Midbrain (tissue), 1 donor: Measurements from ENCODE around the gene PSMG3.
"Not testable (repeated sequence)": the region's sequence is repeated elsewhere in the genome, so short reads cannot be mapped to it uniquely, and the experiment has no call there.

Experiments
- DNase-seq: peaks from one replicate; lab custom pipeline; 2025; lab: John Stamatoyannopoulos, UW

The PSMG3 gene

DNA sequence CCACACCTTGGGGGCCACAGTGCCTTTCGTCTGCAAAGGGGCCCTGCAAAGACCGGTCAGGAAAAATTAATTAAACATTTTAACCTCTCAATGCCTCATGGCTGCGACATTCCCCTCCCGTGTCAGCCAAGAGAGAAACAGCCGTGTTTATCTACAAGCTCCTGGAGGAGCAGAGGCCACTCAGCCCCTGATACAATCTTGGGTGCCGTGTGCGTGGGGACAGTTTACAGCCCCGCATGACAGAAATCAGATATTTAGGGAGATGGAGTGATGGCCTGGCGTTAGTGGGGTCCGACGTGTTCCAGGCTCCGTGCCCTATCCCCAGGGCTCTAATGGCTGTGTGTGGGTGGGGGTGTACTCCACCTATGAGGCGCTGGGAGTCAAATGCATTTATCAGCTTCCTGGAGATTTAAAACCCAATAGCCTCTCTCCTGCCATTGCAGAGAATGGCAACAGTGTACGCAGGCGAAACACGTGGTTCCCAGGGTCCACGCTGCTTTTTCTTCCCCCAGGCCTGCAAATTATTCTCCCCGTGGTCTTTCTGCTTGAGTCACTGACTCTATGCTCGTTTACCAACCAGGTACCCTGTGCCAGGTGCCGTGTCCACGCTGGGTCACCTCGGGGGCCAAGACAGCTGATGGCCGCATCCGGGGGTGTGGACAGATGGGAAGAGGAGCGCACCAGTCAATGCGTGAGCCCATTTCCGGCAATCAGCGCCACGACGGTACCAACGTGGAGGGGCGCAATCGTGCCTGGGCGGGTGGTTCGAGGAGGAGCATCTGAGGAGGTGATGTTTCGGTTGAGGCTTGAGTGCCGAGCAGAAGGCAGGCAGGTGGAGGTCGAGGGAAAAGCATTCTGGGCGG, 26.6 kb upstream of the PSMG3 start:
- no peak for DNase-seq

DNA sequence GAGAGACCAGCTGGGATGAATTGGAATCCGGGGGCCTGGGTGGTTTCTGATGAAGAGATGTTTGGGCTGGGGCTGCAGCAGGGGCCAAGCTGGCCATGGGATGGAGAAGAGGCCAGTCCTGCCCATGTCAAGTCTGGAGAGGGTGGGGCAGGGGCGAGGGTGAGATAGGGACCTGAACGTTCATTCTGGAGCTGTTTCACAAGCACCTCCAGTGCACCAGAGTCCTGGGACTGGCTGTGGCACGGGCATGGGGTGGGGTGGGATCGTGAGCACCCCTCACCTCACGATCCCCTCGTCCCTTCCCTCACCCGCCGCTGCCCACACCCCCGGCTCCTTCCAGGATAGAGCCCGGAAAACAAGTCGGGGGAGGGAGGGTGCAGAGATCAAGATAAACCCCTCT, 25.8 kb upstream of the PSMG3 start:
- no peak for DNase-seq

DNA sequence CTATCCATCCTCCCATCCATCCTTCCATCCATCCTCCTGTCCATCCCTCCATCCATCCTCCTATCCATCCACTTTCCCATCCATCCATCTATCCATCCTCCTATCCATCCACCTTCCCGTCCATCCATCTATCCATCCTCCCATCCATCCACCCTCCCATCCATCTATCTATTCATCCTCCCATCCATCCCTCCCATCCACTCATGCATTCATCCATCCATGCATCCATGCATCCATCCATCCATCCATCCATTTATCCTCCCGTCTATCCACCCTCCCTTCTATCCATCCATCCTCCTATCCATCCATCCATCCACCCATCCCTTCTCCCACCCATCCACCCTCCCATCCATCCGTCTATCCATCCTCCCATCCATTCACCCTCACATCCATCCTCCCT, 25.2 kb upstream of the PSMG3 start:
- no peak for DNase-seq

DNA sequence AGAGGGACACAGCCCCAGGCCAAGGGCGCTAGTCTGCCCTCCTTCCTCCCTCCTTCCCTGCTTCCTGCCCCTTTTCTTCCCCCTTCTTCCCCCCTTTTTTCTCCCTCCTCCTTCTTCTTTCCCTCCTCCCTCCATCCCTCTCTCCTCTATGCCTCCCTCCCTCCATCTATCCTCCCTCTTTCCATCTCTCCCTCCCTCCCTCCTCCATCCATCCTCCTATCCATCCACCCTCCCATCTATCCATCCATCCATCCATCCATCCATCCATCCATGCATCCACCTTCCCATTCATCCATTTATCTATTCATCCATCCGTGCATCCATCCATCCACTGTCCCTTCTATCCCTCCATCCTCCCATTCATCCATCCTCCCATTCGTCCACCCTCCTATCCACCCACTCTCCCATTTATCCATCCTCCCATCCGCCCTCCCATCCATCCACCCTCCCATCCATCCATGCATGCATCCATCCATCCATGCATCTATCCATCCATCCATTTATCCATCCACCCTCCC, 24.1 kb upstream of the PSMG3 start:
- no peak for DNase-seq

DNA sequence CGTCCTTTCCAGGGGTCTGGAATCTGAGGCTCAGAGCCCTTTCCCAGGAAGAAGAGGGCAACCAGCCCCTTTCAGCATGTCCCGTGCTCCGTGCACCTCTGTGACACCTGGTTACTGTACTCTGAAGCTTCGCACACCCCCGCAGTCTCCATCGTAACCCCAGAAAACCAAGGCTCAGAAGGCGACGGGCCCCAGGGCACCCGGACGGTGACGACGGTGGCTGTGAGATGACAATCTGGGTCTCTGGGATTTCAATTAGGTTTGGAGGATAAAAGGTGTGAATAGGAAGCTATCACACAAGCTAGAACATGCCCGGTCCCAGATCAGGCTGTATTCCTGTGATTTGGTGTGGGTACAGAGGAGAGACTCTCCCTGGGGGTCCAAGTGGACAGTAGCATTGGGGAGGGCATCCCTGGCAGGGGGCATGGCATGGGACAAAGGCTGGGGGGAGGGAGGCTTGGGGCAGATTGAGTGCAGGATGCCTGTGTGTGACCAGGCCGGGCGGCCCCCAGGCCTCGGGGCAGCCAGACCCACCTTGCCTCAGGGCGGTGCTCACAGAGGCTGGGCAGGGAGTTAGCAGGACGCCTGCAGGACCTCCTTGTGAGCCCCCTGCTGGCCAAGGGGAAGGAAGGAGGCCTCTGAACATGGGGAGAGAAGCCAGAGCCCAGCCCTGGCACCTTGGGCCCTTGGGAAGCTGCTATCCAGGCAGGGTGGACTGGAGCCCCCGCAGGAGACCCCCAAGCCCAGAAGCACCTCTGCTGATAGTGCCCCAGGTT, 23.4 kb upstream of the PSMG3 start:
- no peak for DNase-seq

DNA sequence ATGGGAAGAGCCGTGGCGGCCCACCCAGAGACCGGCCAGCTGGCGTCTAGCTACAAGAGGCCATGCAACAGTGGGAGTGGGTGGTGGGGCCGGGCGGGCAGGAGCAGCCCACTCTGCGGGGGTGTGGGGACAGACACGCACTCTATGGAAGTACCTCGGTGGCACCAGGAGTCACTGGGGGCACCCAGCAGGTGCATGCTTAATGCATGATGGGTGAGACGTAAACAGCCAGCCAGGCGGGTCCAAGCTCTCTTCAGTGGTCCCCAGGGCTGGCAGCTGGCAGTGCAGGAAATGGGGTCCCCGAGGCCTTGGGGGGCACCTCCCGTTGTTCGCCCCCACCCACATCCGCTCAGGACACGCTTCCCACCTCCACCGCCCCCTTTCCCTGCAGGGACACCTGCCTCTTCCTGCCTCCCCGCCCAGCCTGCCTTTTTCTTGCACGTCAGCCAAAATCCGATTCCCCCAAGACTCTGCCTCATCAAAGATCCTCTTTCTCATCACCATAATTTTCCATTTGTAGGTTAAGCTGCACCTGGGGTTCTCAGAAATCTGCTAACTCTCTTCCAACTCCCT, 22.6 kb upstream of the PSMG3 start:
- DNase-seq, result no peak

DNA sequence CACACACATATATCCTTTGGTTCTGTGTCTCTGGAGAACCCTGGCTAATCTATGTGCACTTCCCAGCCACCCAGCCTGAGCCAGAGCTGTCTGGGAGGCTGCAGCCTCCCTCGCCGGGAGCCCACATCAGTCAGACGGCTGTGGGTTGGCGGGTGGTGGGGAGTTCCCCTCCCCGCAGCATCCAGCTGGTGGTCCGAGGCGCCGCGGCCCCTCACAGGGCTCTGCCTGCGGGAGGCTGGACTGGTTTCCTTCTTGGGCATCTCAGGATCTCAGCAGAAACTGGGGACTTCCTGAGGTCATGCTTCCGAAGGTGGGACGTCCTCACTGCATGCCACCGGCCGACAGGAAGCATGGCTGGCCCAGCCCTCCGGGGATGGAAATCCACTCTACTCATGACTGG, 22.0 kb upstream of the PSMG3 start:
- no peak for DNase-seq

DNA sequence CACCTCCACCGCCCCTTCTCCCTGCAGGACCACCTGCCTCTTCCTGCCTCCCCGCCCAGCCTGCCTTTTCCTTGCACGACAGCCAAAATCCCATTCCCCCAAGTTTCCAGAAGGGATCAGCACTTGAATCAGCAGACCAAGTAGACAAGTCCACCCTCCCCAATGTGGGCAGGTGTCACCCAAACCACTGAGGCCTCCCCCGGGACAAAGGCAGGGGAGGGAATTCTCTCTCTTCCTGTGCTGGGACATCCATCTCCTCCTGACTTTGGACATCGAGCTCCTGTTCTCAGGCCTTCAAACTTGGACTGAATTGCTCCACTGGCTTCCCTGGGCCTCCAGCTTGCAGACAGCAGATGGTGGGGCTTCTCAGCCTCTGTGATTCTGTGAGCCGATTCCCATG, 21.6 kb upstream of the PSMG3 start:
- no peak for DNase-seq

DNA sequence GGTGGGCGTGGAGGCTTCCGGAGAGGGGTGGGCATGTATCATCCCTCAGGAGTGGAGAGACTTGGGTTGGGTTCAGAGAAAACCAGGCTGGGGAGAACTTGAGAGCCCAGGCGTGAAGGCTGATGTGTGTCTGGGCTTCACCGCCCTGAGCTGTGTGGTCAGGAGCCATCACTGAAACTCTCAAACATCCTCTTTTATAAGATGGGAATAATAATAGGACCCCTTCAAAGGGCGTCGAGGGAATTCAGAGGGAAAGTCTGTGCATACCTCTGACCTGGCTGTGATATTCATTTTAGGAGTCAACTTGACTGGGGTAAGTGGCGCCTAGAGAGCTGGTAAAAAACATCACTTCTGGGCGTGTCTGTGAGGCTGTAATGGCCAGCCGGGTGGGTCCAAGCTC, 21.1 kb upstream of the PSMG3 start:
- DNase-seq, result no peak

DNA sequence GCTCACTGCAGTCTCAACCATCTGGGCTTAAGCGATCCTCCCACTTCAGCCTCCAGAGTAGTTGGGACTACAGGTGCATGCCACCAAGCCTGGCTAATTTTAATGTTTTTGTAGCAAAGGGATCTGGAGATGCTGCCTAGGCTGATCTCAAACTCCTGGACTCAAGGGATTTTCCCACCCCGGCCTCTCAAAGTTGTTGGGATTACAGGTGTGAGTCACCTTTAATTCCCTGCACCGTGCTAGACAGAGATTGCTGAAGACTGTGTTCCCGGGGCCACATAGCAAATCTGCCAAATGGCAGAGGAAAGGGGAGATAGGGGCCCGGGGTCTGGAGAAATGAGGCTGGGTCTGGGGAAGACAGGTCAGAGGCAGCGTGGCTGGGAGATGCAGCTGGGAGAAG, 20.6 kb upstream of the PSMG3 start:
- no peak for DNase-seq

DNA sequence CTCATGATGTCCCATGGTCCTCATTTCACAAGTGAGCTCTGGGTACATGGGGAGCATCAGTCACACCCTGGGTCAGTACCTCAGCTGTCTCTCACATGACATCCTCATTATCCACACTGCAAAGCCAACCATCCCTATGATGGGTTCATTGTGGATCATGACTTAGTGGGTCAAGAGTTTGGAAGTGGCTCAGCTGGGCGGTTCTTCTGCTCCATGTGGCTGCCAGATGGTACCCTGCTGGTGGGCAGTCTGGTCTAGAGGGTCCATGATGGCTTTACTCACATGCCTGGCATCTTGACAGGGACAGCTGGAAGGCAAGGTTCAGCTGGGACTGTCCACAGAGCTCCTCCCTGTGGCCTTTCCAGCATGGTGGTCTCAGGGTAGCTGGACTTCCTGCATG, 19.1 kb upstream of the PSMG3 start:
- no peak for DNase-seq

DNA sequence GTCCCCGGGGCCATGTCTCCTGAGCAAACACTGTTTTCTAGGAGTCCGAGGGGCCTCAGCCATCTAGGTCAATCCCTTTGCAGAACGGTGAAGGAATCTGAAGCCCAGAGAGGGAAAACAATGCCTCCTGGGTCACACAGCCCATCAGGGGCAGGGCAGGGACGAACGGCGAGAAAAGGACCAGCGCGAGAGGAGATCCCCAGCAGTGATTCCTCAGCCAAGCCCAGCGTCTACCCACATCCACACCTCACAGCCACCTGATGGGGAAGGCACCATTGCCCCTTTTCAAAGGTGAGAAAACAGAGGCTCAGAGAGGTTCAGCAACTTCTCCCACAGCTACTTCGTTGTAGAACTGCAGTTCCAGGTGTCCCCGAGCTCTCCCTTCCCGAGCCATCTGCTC, 17.9 kb upstream of the PSMG3 start:
- no peak for DNase-seq

DNA sequence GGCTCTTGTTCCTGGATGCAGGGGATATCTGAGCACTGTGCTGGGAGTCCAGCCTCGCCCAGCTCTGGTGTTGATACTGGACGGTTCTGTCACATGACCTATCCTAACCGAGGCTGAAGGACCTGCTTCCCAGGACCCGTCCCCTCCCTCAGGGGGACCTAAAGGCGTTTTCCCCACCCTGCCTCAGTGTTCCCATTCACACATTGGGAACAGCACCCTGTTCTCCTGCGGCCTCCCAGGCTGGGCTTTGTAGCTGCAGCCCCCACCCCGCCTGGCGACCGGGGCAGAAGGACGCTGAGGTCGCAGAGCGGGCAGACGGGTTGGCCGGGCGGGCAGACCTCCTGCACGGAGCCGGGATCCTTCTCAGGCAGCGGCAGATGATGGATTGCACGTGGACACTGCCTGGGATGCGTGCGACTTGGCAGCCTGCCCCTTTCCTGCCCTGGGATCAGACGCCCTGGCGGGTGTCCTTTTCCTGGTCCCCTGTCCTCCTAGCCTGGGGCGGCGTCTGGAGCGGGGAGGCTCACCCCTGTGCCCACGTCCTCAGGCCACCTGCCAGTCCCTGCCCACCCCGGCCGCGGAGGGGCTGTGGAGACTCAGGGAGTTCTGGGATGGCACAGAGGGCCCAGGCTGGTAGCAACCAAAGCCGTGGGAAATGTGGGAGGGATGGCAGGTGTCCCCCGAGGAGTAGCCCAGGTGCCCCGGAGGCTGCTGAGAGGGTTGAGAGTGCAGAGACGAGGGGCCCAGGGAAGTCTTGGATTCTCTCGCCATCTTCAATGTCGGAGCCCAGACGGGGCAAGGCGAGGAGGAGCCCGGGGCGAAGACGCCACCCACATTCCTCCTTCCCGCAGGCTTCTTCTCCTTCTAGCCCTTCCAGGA, 17.2 kb upstream of the PSMG3 start:
- no peak for DNase-seq

DNA sequence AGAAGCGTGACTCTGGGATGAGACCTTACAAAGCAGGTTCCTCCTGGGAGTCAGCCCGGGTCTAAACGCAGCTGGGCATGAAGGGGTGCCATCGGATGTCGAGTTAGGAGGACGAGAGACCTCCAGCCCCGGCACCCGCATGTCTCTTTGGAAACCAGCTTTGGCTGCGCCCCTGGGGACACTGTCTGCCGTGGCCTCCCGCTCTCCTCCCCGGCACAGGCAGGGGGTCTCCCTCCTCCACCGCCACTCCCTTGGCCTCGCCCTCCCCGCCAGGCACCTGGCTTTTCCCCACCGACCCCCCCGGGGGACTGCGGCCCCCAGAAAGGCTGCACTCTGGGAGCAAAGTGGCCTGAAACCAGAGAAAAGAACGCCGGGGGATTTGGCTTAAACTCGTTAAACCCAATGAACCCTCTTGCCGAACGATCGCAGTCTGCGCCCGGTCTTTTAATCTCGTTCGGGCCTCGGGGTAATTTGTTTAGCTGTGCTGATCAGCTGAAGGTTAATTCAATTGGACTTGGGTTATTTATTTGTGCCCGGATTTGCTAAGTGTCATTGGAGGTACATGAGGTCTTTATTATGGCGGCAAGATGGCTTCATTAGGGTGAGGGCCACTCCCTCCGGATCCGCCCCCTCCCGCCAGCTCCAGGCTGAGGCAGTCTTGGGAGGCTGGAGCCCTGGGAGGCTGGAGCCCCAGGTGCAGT, 16.4 kb upstream of the PSMG3 start:
- DNase-seq, result no peak

DNA sequence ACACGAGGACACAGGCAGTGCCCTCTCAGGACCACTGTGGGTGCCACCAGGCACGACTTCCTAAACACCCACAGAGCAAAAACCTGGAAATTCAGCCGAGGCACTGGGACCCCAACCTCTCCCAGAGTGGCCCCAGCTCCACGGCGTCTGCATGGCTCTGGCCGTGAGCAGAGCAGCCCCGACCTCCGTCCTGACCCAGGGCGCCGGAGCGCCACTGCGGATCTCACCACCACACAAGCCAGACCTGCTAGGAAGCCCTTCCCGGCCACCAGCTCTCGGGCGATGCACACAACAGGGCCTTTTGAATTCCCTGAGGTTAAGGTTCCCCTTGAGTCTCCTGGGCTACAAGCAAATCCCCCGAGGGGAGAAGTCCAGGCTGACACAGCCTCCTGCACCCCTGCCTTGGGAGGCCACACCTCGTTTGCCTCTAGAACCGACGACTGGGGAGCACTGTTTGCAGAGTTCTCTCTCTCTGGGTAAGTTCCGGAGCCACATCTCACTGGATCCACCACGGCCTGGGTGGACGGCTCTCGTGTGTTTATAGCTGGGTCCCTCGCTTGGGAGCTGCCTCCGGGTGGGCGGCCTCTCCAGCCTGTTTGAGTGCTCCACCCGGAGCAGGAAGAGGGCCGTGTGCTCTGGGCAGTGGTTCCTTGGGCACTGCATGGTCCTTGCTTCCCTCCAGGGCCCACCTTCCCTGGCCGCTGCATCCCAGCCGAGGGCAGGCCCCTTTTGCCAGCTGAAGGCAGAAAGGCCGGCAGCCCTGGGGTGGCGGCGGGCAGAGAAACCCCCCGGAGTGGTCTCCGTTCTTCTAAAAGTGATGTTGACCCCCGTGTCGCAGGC, 15.5 kb upstream of the PSMG3 start:
- no peak for DNase-seq

DNA sequence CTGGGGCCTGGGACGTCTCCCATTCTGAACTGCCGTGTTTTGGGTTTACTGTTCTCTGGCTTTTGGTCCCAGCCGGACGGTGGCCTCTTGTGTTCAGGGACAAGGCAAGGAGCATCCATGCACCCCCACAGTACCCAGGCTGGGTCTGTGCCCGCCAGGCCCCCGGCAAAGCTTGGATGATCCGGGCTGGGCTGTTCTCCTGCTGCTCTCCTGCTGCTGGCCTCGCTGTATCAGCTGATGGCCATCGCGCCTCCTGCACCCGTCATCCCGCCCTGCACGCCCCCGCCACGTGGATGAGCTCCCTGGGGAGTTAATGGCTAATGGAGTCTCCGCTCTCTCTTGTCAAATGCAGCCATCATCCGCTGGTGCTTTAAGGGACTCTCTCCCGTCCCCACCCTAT, 14.9 kb upstream of the PSMG3 start:
- DNase-seq, result no peak

DNA sequence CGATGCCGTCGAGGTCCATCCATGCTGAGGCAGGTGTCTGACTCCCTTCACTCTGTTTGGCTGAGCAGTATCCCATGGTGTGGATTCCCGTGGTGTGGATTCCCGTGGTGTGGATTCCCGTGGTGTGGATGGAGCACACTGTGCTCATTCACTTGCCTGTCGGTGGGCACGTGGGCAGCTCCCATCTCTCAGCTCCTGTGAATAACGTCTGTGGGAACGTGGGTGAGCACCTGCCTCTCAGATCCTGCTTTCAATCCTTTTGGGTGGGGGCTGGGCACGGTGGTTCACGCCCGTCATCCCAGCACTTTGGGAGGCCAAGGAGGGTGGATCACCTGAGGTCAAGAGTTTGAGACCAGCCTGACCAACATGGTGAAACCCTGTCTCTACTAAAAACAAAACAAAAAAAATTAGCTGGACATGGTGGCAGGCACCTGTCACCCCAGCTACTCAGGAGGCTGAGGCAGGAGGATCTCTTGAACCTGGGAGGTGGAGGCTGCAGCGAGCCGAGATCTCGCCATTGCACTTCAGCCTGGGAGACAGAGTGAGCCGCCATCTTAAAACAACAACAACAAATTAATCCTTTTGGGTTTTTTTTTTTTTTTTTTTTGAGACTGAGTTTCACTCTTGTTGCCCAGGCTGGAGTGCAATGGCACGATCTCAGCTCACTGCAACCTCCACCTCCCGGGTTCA, 13.6 kb upstream of the PSMG3 start:
- DNase-seq, result not testable (repeated sequence)

DNA sequence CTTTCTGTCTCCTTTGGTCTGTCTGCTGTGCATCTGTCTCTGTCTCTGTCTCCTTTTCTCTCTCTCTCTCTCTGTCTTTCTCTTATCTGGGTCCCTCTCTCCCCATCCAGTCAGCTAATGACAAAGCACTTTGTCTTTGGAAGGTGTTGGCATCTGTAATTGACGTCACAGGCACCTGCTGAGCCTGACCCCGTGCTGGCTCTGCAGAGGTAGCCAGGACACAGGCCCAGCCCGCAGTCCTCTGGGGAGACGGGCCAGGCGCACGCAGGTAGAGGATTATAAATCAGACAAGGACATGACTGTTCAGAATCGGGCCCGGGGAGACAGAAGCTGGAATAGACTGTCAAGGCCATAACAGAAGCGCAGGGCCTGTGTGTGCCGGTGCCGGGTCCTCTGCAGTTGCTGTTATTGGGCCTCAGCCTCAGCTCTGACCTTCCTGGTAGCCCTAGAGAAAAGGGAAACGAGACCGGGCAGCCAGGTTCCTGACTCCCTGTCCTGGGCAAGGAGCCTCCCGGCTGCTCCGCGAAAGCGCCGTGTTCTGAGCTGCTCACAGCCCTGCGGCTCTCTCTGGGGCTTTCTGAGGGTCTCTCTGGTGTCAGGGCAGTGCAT, 10.7 kb upstream of the PSMG3 start:
- DNase-seq, result no peak
